SK-N-SH treated with all-trans-retinoic acid at 6 μM for 48 hours (cell line): ENCODE data around the gene C4orf33.
"Not testable (repeated sequence)": the region's sequence is repeated elsewhere in the genome, so short reads cannot be mapped to it uniquely, and the experiment has no call there.

ENCODE experiments used
- ATAC-seq: fragments of 200-7000 bp; cut with Tn5 transposase; 3 replicates; pipeline ENCODE4 v1.9.1; 2020; ENCODE audit warnings: mild to moderate bottlenecking, moderate library complexity
- ARNTL ChIP-seq: fragments of 450-650 bp; formaldehyde crosslinking; IDR thresholded peaks from 2 replicates; pipeline ENCODE4 v1.5.0; 2020; ENCODE audit warnings: low read depth, mild to moderate bottlenecking, moderate library complexity, borderline replicate concordance
- BACH2 ChIP-seq: fragments of 250-450 bp; sonication (Bioruptor Pico); IDR thresholded peaks from 2 replicates; pipeline ENCODE4 v1.9.0; 2021; ENCODE audit warnings: mild to moderate bottlenecking, borderline replicate concordance
- CSDC2 ChIP-seq: fragments of 250-450 bp; sonication (Bioruptor Pico); IDR thresholded peaks from 2 replicates; pipeline ENCODE4 v1.5.0; 2020; ENCODE audit warnings: mild to moderate bottlenecking, moderate library complexity
- ESRRG ChIP-seq: fragments of 250-450 bp; sonication (Bioruptor Pico); IDR thresholded peaks from 2 replicates; pipeline ENCODE4 v1.6.1; 2021; ENCODE audit warnings: mild to moderate bottlenecking
- GLIS3 ChIP-seq: fragments of 250-450 bp; sonication (Bioruptor Pico); IDR thresholded peaks from 2 replicates; pipeline ENCODE4 v1.5.0; 2020; ENCODE audit warnings: mild to moderate bottlenecking, moderate library complexity
- ISL1 ChIP-seq: fragments of 250-450 bp; sonication (Bioruptor Pico); IDR thresholded peaks from 2 replicates; pipeline ENCODE4 v2.1.2; 2022; ENCODE audit warnings: mild to moderate bottlenecking, moderate library complexity
- OSR1 ChIP-seq: fragments of 250-450 bp; sonication (Bioruptor Pico); IDR thresholded peaks from 2 replicates; pipeline ENCODE4 v1.8.0; 2022; ENCODE audit warnings: moderate library complexity, mild to moderate bottlenecking, inconsistent platforms
- PPARA ChIP-seq: fragments of 250-450 bp; sonication (Bioruptor Pico); IDR thresholded peaks from 2 replicates; pipeline ENCODE4 v1.5.0; 2020; ENCODE audit warnings: mild to moderate bottlenecking, borderline replicate concordance
- RARB ChIP-seq: fragments of 250-450 bp; sonication (Bioruptor Pico); IDR thresholded peaks from 2 replicates; pipeline ENCODE4 v1.8.0; 2021; ENCODE audit warnings: mild to moderate bottlenecking, moderate library complexity
- SNAI2 ChIP-seq: fragments of 250-450 bp; sonication (Bioruptor Pico); IDR thresholded peaks from 2 replicates; pipeline ENCODE4 v1.5.0; 2020; ENCODE audit warnings: mild to moderate bottlenecking, moderate library complexity
- TOX ChIP-seq: fragments of 250-450 bp; sonication (Bioruptor Pico); IDR thresholded peaks from 2 replicates; pipeline ENCODE4 v1.8.0; 2021; ENCODE audit warnings: mild to moderate bottlenecking, moderate library complexity, borderline replicate concordance
- ZC3H10 ChIP-seq: fragments of 250-450 bp; sonication (Bioruptor Pico); IDR thresholded peaks from 2 replicates; pipeline ENCODE4 v1.5.1; 2021; ENCODE audit warnings: mild to moderate bottlenecking, moderate library complexity
- ZFP3 ChIP-seq: fragments of 250-450 bp; sonication (Bioruptor Pico); IDR thresholded peaks from 2 replicates; pipeline ENCODE4 v1.5.0; 2020; ENCODE audit warnings: mild to moderate bottlenecking, moderate library complexity
- ZNF70 ChIP-seq: fragments of 450-650 bp; formaldehyde crosslinking; IDR thresholded peaks from 2 replicates; pipeline ENCODE4 v1.5.0; 2020; ENCODE audit warnings: mild to moderate bottlenecking, moderate library complexity
- TF ChIP-seq, protein P1 (sequence below): fragments of 250-450 bp; sonication (Bioruptor Pico); IDR thresholded peaks from 2 replicates; pipeline ENCODE4 v1.5.1; 2021; ENCODE audit warnings: mild to moderate bottlenecking, moderate library complexity
- TF ChIP-seq, protein P2 (sequence below): fragments of 250-450 bp; sonication (Bioruptor Pico); IDR thresholded peaks from 2 replicates; pipeline ENCODE4 v1.5.0; 2020; ENCODE audit warnings: mild to moderate bottlenecking, moderate library complexity
- TF ChIP-seq, protein P3 (sequence below): fragments of 250-450 bp; sonication (Bioruptor Pico); IDR thresholded peaks from 2 replicates; pipeline ENCODE4 v1.8.0; 2021; ENCODE audit warnings: low read depth, mild to moderate bottlenecking, moderate library complexity, borderline replicate concordance
- TF ChIP-seq, protein P4 (sequence below): fragments of 250-450 bp; sonication (Bioruptor Pico); IDR thresholded peaks from 2 replicates; pipeline ENCODE4 v1.8.0; 2020; ENCODE audit warnings: mild to moderate bottlenecking, moderate library complexity, borderline replicate concordance
- TF ChIP-seq, protein P5 (sequence below): fragments of 250-450 bp; sonication (Bioruptor Pico); IDR thresholded peaks from 2 replicates; pipeline ENCODE4 v1.5.1; 2020; ENCODE audit warnings: low read depth, mild to moderate bottlenecking, moderate library complexity

Gene C4orf33

DNA sequence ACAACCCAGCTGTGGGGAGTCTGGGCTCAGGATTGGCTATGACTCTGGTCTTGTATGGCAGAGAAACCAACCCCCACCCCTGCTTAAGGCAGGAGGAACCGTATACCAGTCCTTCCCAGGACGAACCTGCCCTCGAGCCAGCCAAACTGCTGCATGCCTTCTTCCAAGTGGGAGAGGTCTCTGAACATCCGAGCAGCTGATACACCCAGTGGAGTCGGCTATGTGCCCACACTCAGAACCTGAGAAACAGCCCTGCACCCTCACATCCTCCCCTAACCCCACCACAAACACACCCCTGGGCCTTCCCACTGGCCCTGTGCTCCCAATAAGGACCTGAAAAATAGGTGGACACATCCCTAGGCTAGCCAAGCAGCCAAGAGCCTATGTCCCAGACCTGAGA lies 21.8 kb downstream of the C4orf33 start:
- no peak for ATAC-seq
- TF ChIP-seq, protein P1, sequence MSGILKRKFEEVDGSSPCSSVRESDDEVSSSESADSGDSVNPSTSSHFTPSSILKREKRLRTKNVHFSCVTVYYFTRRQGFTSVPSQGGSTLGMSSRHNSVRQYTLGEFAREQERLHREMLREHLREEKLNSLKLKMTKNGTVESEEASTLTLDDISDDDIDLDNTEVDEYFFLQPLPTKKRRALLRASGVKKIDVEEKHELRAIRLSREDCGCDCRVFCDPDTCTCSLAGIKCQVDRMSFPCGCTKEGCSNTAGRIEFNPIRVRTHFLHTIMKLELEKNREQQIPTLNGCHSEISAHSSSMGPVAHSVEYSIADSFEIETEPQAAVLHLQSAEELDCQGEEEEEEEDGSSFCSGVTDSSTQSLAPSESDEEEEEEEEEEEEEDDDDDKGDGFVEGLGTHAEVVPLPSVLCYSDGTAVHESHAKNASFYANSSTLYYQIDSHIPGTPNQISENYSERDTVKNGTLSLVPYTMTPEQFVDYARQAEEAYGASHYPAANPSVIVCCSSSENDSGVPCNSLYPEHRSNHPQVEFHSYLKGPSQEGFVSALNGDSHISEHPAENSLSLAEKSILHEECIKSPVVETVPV (CRISPR knock-in tag) = no peak
- TF ChIP-seq CSDC2 = no peak
- no peak for TF ChIP-seq GLIS3
- no peak for TF ChIP-seq ESRRG (CRISPR knock-in tag)
- TF ChIP-seq PPARA (CRISPR knock-in tag) = no peak
- TF ChIP-seq, protein P2, sequence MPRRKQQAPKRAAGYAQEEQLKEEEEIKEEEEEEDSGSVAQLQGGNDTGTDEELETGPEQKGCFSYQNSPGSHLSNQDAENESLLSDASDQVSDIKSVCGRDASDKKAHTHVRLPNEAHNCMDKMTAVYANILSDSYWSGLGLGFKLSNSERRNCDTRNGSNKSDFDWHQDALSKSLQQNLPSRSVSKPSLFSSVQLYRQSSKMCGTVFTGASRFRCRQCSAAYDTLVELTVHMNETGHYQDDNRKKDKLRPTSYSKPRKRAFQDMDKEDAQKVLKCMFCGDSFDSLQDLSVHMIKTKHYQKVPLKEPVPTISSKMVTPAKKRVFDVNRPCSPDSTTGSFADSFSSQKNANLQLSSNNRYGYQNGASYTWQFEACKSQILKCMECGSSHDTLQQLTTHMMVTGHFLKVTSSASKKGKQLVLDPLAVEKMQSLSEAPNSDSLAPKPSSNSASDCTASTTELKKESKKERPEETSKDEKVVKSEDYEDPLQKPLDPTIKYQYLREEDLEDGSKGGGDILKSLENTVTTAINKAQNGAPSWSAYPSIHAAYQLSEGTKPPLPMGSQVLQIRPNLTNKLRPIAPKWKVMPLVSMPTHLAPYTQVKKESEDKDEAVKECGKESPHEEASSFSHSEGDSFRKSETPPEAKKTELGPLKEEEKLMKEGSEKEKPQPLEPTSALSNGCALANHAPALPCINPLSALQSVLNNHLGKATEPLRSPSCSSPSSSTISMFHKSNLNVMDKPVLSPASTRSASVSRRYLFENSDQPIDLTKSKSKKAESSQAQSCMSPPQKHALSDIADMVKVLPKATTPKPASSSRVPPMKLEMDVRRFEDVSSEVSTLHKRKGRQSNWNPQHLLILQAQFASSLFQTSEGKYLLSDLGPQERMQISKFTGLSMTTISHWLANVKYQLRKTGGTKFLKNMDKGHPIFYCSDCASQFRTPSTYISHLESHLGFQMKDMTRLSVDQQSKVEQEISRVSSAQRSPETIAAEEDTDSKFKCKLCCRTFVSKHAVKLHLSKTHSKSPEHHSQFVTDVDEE (CRISPR knock-in tag) = no peak
- TF ChIP-seq ISL1 (CRISPR knock-in tag) = no peak
- TF ChIP-seq, protein P3, sequence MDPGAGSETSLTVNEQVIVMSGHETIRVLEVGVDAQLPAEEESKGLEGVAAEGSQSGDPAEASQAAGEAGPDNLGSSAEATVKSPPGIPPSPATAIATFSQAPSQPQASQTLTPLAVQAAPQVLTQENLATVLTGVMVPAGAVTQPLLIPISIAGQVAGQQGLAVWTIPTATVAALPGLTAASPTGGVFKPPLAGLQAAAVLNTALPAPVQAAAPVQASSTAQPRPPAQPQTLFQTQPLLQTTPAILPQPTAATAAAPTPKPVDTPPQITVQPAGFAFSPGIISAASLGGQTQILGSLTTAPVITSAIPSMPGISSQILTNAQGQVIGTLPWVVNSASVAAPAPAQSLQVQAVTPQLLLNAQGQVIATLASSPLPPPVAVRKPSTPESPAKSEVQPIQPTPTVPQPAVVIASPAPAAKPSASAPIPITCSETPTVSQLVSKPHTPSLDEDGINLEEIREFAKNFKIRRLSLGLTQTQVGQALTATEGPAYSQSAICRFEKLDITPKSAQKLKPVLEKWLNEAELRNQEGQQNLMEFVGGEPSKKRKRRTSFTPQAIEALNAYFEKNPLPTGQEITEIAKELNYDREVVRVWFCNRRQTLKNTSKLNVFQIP (CRISPR knock-in tag) = no peak
- no peak for TF ChIP-seq SNAI2 (CRISPR knock-in tag)
- TF ChIP-seq, protein P4, sequence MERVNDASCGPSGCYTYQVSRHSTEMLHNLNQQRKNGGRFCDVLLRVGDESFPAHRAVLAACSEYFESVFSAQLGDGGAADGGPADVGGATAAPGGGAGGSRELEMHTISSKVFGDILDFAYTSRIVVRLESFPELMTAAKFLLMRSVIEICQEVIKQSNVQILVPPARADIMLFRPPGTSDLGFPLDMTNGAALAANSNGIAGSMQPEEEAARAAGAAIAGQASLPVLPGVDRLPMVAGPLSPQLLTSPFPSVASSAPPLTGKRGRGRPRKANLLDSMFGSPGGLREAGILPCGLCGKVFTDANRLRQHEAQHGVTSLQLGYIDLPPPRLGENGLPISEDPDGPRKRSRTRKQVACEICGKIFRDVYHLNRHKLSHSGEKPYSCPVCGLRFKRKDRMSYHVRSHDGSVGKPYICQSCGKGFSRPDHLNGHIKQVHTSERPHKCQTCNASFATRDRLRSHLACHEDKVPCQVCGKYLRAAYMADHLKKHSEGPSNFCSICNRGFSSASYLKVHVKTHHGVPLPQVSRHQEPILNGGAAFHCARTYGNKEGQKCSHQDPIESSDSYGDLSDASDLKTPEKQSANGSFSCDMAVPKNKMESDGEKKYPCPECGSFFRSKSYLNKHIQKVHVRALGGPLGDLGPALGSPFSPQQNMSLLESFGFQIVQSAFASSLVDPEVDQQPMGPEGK (CRISPR knock-in tag) = no peak
- TF ChIP-seq RARB (CRISPR knock-in tag) = no peak
- TF ChIP-seq, protein P5, sequence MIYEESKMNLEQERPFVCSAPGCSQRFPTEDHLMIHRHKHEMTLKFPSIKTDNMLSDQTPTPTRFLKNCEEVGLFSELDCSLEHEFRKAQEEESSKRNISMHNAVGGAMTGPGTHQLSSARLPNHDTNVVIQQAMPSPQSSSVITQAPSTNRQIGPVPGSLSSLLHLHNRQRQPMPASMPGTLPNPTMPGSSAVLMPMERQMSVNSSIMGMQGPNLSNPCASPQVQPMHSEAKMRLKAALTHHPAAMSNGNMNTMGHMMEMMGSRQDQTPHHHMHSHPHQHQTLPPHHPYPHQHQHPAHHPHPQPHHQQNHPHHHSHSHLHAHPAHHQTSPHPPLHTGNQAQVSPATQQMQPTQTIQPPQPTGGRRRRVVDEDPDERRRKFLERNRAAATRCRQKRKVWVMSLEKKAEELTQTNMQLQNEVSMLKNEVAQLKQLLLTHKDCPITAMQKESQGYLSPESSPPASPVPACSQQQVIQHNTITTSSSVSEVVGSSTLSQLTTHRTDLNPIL (CRISPR knock-in tag) = no peak
- TF ChIP-seq ZNF70 (CRISPR knock-in tag) = no peak
- no peak for TF ChIP-seq ARNTL (CRISPR knock-in tag)
- no peak for TF ChIP-seq OSR1 (CRISPR knock-in tag)
- TF ChIP-seq TOX (CRISPR knock-in tag) = no peak
- no peak for TF ChIP-seq ZFP3 (CRISPR knock-in tag)
- TF ChIP-seq ZC3H10 = no peak

DNA sequence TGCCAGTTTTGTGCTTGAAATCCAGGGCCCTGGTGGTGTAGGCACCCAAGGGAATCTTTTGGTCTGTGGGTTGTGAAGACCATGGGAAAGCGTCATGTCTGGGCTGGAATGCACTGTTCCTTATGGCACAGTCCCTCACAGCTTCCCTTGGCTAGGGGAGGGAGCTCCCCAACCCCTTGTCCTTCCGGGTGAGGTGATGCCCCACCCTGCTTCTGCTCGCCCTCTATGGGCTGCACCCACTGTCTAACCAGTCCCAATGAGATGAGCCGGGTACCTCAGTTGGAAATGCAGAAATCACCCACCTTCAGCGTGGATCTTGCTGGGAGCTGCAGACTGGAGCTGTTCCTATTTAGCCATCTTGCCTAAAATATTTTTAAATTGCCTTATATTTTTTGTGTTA lies 30.7 kb downstream of the C4orf33 start:
- not testable (repeated sequence) for ATAC-seq

DNA sequence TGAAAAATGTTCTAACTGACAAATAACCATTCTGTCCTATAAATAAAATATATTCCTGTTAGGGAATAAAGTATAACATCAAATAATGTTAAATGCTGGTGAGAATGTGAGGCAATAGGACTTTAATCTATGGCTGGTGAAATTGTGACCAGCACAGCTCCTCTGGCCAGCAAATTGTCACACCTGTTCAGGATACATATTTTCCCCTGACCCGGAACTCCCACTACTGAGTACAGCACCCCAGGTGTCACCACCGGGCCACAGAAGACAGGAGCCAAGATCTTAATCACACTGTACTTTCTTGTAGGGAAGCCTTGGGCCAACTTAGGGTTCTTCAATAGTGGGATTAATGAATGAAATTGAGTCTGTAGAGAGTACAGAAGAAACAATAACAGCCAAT lies 33.2 kb downstream of the C4orf33 start:
- TF ChIP-seq BACH2 (no peak), RARB (CRISPR knock-in tag) (no peak)
- TF ChIP-seq, protein P4 (CRISPR knock-in tag) = no peak
- TF ChIP-seq, protein P5 (CRISPR knock-in tag) = no peak
- no peak for ATAC-seq
